Ureter (tissue), 1 donor: ENCODE data around the gene ANKRD26. TPM values are rescaled to one million over a fixed set of nuclear protein-coding genes. Genes with fewer than 3 reads are reported as not detected.
"Not testable (repeated sequence)": the region's sequence is repeated elsewhere in the genome, so short reads cannot be mapped to it uniquely, and the experiment has no call there.

Source experiments
- DNase-seq: peaks from one replicate; pipeline ENCODE4 v3.0.0-alpha.2; 2020; ENCODE audit warnings: low spot score
- total RNA-seq: library from RNA; stranded (reverse); gene quantifications from one replicate; pipeline ENCODE4 v1.2.4, GENCODE V29; 2023
- donor health status: DM: yes; HTN: yes; CAD: no.

The ANKRD26 gene
- total RNA-seq, result 8.6 TPM

DNA sequence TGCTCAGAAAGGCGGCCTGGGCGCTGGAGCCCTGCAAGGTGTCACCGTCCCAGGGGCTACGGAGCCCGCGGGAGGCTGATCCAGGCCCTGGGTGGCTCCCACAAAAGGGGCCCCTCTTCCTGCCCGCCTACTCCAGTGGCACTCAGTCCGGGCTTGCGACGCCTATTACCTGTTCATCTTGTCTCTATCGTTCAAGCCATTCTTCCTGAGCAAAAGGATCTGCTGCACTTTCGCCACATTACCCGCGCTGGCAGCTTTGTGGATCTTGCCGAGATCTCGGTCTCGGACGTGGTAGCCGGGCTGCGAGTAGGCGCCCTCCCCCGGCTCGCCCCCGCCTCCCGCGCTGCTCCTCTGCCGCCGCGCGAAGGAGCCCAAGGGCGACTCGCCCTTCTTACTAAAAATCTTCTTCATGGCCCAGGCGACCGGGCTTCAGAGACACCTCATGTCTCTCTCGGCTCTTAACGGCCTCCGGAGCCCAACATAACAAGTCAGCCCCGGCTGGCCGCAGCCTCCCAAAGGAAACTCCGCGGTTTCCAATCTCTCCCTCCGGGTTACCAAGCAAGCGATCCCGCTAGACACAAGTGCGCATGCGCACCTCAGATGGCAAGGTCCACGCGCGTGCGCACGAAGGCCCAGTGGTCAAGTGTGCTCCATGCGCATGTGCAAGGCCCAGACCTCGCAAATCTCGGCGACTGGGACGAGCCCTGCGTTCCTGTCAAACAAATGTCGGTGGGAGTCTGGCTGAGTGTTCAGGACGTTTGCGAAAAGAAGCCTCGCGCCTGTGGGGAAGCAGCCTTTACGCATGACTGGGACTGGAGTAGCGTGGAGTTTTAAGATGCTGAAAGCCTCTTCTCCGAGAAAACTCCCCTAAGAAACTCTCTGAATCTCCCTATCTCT is at the start of gene ANKRD26:
ANKRD26 (minus strand) TSS at position 579 of the 897 bp plus-strand sequence; CDS start at position 411, 168 bp downstream.
- DNase-seq, result peak; percentile 97

DNA sequence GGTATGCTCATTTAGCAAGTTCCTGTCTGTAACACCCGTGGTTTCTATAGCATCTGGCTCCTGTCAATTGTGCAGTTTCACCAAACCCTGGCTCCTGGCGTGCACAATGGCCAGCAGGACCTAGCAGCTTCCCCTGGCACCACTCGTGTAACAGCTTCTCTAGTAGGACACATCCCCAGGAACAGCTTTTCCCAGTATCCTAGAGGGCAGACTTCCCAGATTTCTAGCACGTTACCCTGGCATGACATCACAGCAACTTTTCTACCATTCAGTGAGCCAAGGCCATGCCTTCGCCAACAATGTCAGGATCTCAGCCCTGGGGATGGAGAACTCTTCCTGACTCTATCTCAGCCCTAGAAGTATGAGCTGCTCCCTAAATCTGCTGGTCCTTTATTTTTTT is 47.4 kb upstream of the ANKRD26 start:
- no peak for DNase-seq

DNA sequence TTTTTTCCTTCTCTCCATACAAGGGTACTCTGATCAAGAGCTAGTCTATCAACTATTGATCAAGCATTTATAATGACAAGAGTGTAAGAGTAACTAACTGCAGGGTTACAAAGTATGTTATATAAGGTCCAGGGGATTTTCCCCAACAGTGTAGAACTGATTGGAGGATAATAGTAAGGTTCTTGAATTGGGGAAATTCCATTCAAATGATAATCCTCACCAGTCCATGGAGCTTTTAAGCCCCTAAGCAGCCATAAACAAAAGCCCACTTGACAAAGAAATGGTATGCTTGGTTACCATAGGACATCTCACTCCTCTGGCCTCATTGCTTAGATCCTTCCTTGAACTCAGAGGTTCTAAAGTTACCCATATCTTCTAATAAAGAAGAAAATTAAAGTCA is 45.6 kb upstream of the ANKRD26 start:
- no peak for DNase-seq

DNA sequence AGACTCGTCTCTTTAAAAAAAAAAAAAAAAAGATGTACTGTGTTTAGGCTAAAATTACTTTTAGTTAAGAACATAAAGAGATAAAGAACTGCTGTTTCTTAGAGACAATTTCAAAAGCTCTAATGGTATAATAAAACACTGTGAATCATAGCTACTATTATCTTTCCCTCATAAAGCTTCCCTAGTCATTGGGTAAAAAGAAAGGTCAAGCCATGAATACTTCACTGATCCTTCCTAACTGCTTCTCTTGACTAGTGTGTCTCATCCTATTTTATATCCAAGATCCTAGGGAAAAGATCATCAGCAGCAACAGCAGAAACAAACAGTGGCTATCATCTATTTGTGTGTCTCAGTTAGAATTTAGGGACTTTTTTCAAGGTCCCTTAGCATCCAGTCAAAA is 43.4 kb upstream of the ANKRD26 start:
- DNase-seq, result no peak

DNA sequence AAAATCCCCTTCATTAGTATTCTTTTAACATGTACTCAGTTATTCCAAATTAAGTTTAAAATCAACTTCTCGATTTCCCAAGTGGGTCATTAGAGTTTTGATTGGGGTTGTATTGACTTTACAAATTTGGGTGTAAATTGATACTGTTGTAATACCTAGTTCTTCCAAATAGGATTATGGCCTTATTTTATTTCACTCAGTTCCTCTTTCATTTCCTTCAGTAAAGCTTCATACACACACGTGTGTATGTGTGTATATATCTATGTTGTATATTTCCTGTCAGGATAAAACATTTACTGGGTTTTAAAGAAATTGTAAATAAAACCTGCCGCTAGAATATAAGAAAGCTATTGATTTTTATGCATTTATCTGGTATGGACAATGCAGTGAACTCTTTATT is 38.0 kb upstream of the ANKRD26 start:
- no peak for DNase-seq

DNA sequence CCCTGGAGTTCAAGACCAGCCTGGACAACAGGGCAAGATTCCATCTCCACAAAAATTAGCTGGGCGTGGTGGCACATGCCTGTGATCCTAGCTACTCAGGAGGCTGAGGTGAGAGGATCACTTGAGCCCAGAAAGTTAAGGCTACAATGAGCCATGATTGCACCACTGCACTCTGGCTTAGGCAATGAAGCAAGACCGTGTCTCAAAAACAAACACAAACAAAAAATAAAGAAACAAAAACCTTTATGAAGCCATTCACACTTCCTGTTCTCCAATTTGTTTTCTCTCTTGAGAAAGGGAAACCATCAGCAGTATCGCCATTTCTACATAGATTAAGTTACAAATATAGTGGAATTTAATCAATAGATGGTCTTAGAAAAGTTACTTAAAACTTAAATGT is 34.1 kb upstream of the ANKRD26 start:
- DNase-seq, result no peak

DNA sequence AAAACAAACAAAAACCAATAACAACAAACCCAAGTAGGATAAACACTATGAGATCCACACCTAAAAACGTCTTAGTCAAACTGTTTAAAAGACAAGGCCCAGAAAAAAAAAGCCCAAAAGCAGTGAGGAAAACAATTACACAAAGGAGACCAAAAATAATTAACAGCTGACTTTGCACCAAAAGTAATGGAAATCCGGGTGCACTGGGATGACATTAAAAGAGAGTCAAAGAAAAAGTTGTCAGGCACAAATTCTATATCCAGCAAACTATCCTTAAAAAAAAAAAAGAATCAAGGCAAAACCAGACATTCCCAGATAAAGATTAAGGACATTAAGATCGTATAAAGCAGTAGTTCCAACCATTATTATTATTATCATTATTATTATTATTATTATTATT is 7.9 kb upstream of the ANKRD26 start:
- no peak for DNase-seq

DNA sequence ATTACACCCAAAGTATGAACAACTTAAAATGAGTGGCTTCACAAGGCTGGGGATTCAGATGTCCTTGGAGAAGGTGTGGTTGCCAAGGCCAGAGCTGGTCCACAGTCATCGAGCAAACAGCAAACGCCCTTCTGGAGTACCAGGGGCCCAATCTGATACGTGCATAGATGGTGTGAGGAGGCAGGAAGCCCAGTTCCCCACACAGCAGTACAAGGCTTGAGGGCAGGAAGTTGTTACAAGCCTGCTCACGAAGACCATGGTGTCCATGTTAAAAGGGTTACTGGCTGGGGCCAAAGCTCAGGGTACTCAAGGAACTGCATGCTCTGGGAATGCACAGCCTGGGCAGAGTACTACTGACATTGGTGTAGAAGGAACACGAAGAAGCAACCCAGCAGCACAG is 4.6 kb upstream of the ANKRD26 start:
- no peak for DNase-seq

DNA sequence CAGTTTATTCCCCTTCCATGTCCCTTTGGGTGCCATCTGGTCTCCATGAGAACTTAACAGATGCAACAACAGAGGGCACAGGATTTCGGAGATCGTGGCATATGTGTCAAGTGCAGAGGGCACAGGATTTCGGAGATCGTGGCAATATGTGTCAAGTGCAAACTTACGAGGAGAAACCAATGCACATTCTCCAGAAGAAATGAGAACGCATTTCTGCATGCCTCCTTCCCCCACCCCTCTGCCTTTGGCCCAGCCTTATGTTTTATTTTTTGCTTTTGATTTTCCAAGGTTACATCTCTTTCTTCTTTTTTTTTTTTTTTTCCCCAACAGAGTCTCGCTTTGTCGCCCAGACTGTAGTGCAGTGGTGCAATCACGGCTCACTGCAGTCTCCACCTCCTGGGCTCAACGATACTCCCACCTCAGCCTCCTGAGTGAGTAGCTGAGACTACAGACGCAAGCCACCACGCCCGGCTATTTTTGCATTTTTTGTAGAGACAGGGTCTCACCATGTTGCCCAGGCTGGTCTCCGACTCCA is 586 bp upstream of the ANKRD26 start:
- no peak for DNase-seq

DNA sequence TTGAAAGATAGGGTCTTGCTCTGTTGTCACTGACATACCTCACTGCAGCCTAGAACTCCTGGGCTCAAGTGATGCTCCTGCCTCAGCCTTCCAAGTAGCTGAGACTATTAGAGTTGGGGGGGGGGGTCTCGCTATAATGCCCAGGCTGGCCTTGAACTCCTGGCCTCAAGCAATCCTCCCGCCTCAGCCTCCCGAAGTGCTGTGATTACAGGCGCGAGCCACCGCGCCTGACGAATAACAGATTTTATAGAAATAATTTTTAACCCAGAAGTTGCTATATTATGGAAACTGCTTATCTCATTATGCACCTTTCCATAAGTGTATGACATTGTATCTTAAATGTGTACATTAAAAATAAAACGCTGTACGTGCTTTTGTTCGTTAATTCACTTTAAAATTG is 846 bp downstream of the ANKRD26 start:
- DNase-seq, result no peak

DNA sequence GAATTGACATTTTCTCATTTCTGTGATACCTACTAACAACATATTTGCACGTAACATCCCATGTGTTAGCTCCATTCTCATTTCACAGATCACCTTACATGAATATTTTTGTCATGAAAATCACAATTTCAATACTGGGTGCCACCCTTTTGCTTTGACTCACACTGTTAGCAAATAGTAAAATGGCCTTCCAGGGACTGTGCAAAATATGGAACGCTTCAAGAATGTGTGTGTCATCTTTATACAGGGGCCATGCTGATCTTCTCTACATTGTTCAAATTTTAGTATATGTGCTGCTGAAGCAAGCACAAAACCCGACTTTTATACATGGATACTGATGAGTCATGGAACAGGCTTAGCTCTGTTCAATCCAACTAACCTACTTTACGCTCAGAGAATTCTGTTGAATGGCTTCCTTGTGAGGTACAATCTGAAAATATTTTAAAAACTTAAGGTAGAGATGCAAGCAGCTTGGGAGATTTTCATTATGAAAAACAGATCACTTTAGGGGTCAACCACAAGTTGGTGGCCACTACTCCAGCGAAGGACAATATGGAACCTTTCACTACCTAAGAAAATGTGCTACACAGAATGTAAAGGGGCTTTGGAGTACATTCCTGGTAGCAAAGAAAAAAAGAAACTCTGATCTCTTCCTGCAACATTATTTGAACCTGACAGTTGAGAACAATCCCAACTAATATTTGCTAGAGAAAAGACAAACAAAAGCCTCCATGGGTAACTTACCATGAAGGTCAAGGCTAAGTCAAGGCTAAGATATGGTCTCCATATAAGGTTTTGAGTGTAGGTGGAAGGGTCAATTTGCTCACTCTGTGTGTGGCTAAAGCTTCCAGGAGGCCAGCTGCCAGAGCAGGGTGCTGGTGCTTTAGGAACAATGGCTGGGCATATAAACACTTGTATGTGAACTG is 11.9 kb downstream of the ANKRD26 start:
- DNase-seq, result no peak

DNA sequence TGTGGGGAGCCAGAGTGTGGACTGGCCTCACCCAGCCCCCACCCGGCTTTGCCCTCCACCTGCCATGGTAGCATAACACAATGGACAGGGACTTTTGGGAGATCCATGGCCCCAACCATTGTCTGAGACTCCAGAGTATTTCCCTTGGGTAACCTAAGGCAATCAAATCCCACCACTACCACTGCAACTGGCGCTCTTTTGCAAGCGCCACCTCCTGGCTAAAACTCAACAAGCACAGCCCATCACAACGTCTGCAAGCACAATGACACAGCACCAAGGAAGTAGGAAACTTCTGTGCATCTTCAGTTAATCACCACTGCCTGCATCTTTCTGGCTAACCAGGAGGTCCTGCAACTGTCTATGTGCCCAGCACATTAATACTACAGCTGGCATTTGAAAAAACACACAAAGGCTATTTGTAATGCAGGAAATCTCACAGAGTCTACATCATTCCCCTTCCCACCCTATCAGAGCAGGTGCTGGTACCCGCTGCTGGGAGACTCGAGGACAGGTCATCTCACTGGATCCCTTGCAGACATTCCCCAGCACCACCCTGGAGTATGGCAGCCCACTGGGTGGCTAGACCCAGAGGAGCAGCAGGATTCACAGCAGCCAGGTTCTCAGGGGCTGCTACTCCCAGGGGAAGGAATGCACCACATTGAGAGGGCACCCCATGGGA is 27.7 kb downstream of the ANKRD26 start:
- no peak for DNase-seq

DNA sequence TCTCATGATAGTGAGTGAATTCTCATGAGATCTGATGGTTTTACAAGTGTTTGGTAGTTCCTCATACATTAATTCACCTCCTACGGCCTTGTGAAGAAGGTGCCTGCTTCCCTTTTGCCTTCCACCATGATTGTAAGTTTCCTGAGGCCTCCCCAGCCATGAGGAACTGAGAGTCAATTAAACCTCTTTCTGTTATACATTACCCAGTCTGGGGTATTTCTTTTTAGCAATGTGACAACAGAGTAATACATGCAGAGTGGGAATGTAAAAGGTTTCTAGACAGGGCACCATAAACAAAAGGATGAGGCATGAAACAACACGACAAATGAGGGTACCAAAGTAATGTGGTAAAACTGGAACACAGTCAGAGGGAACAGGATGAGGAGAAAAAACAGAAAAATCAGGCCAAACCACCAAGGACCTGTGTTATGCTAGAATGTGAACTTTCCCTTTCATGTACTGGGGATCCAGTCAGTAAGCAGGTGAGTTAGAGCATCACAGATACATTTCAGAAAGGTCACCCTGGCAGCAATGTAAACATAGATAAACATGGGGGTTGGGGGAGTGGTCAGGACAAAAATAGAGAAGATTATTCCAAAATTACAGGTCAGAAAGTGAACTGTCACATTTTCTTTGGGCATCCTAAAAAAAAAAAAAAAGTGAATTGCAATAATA is 31.9 kb downstream of the ANKRD26 start:
- DNase-seq, result no peak

DNA sequence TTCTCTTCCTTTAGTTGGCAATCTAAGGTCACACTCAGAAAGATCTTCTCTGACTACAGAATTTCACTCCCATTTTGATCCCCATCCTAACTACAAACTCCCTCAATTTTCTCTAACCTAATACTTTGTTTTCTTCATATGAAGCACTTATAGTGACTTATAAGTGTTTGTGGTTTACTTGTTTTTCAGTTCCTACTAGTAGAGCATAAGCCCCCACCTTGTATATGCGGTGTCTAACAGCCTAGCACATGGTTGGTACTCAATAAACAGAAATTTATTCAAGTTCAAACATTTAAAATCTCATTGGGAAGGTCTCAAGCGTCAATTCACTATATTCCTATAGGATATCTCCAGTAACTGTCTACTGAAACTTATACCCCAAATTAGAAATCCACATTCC is 35.2 kb downstream of the ANKRD26 start:
- DNase-seq, result no peak

DNA sequence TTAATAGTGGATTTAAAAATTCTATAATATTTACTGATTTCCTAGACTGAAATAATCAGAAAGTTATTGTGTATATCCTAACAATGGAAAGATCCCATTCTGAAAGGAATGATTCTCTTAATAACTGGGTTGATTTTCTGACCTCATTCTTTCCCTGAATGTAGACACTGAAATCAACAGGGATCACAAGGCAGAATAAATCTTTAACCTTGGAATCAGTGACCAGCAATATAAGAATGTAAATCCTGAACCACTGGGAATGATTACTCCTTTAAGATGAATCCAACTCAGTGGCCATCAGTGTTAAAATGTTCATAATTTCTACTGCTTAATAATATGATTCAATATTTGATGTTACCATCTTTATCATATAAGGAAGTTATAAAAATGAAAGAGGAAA is 47.6 kb downstream of the ANKRD26 start:
- no peak for DNase-seq

DNA sequence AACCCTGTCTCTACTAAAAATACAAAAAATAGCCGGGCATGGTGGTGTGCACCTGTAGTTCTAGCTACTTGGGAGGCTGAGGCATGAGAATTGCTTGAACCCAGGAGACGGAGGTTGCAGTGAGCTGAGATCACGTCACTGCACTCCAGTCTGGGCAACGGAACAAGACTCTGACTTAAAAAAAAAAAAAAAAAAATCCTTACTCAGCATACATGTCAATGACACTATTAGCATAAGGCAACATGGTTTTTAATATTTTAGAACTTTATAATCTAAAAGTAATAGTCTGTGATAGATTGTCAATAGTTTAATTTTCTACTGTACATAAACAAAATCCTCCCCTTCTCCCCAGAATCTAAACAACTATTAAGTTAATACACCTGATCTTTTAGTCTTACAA is 55.0 kb downstream of the ANKRD26 start:
- not testable (repeated sequence) for DNase-seq

DNA sequence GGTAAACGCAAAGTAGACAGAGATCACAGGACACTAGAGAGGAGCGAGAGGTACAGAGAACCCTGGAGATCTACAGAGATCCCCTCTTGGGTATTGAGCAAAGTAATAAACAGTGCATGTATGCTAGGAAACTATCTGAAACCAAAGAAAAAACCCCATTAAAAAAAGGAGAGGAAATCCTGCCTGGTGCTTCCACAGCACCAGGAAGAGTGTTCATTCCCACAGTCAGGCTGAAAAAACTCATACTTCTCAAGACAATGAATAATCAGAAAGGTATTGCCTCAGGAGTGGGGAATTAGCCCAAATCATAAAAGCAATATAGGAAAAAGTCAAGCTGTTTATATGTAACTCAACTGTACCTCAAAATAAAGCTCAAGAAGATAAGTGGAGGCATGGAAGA is 59.1 kb downstream of the ANKRD26 start:
- DNase-seq, result no peak

DNA sequence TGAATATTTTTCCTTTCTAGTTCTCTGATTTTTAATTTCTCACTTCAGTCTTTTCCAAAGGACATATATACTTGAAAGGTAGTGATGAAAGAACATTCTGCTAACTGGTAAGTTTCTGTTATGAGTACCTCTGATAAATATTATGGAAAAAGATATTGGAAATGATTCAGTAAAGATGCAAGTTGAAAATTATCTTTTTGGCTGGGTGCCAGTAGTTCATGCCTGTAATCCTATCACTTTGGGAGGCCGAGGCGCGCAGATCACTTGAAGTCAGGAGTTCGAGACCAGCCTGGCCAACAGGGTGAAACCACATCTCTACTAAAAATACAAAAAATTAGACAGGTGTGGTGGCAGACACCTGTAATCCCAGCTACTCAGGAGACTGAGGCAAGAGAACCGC is 62.1 kb downstream of the ANKRD26 start:
- DNase-seq, result no peak

DNA sequence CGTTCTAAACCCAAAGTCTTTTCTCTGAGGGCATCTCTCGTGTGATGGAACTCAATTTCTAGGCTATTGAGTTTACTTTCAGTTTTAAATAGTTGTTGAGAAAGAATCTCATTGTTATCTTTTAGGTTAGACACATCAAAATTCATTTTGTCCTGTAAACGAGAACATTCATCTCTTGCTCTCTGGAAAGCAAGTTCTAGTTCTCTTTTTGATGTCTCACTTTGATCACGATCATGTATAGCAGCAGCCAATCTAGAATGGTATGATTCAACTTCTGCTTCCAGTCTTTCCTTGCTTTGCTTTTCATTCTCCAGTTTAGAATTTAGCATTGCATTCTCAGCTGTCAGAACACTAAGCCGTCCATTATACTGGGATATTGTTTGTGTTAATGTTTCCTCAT is 65.1 kb downstream of the ANKRD26 start:
- no peak for DNase-seq

DNA sequence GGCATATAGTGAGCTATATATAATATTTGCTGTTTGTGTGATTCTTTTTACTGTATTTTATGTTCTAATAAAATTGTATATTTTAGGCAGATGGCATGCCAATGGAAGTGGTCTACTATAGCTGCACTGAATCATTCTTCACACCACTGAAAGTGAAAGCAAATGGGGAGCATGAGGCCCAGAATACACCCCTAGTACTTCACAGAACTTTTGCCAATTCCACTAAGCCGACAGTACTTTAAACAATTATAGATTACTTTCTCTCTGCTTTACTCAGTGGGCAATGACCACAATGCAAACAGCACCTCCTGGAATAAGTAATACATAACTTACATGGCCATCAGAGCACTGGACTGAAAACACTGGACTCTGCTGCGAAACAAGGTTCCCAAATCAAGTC is 70.2 kb downstream of the ANKRD26 start:
- no peak for DNase-seq

DNA sequence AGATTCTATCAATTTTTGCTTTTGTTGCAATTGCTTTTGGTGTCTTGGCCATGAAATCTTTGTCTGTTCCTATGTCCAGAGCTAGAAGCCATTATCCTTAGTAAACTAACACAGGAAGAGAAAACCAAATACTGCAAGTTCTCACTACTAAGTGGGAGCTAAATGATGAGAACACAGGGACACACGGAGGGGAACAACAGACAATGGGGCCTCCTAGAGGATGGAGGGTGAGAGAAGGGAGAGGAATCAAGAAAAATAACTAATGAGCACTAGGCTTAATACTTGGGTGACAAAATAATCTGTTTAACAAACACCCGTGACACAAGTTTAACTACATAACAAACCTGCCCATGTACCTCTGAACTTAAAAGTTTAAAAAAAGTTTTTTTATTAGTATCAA is 78.2 kb downstream of the ANKRD26 start:
- DNase-seq, result no peak
